SJCRH30 (cell line): ENCODE data around the gene LGR6. TPM values are rescaled to one million over a fixed set of nuclear protein-coding genes. Genes with fewer than 3 reads are reported as not detected.

Experiments used
- DNase-seq, 2 experiments: peaks; one replicate each; pipeline ENCODE4 v3.0.0-alpha.2; 2015 to 2020
- H3K27ac ChIP-seq: fragments of 250-450 bp; sonication (Bioruptor Pico); 2 replicates; pipeline ENCODE4 v1.5.1; 2020; ENCODE audit warnings: mild to moderate bottlenecking, moderate library complexity
- H3K27me3 ChIP-seq: fragments of 250-450 bp; sonication (Bioruptor Pico); 2 replicates; pipeline ENCODE4 v1.5.1; 2020; ENCODE audit warnings: mild to moderate bottlenecking, moderate library complexity
- H3K36me3 ChIP-seq: fragments of 250-450 bp; sonication (Bioruptor Pico); 2 replicates; pipeline ENCODE4 v1.5.1; 2020; ENCODE audit warnings: mild to moderate bottlenecking, moderate library complexity
- H3K4me1 ChIP-seq: fragments of 250-450 bp; sonication (Bioruptor Pico); 2 replicates; pipeline ENCODE4 v1.5.1; 2020; ENCODE audit warnings: mild to moderate bottlenecking, moderate library complexity
- H3K4me3 ChIP-seq: fragments of 250-450 bp; sonication (Bioruptor Pico); 2 replicates; pipeline ENCODE4 v1.5.1; 2020; ENCODE audit warnings: mild to moderate bottlenecking, moderate library complexity
- H3K9me3 ChIP-seq: fragments of 250-450 bp; sonication (Bioruptor Pico); replicated peaks from 2 replicates; pipeline ENCODE4 v1.5.1; 2020; ENCODE audit warnings: mild to moderate bottlenecking, moderate library complexity
- total RNA-seq: library from RNA; depleted of rRNA; stranded (reverse); fragments of >200 nt; shearing (Covaris generic); gene quantifications from 2 replicates; pipeline ENCODE4 v1.2.3, GENCODE V29; 2014

The LGR6 gene
- total RNA-seq, 1 experiment from 2014 or later, result not detected

DNA sequence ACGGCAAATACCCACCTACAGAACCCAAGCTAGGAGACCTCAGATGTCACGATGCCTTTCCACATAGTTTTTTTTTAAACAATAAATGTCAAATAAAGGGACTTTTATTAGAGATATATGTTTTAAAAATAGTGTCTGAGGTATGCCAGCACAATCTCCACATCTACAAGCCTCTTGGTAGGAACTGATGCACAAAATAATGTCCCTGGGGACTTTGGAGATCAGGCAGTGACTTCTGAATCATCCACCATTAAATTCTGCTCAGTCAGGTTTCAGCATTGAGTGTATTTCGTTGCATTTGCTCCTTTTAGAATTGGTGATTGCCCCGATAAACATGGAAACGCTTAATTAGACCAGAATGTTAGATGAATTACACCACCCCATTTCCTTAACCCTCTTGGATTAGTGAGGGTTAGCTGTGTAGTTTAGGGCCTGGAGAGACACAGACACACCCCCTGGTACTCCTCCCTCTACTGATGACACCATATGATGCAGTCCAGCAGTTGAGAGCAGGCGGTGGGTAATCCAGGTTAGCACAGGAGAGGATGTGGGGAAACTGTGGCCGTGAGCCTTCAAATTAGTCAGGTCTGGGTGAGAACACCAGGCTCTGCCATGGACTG is 33.6 kb downstream of the LGR6 start:
- DNase-seq, result no peak
- Histone ChIP-seq H3K4me1 (no peaks in the 10 kb centered on the region), H3K27me3 (peaks cover 13% of the 10 kb centered on the region), H3K4me3 (no peak overlapping the region), H3K9me3 (no peaks in the 10 kb centered on the region), H3K36me3 (no peaks in the 10 kb centered on the region), H3K27ac (no peak overlapping the region)

DNA sequence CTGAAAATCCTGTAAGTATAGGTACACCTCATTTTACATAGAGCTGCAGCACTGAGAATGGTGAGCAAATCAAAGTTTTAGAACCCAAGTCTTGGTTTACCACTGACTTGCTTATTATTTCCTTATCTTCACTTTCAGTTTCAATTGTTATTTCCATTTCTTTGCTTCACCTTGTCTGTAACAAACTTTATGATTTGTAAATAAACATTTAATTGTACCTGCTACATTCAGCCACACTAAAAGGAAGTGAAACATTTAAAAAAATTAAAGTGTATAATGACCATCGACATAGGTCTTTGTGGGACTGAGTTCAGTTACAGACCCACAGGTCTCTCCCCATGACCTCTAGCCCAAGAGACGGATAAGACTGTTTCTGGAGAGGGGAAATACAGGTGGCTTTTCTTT is 34.4 kb downstream of the LGR6 start:
- H3K27me3 ChIP-seq, result peaks cover 8% of the 10 kb centered on the region
- DNase-seq, result no peak
- no peak overlapping the region for H3K4me3 ChIP-seq
- H3K27ac ChIP-seq, result no peak overlapping the region
- no peaks in the 10 kb centered on the region for H3K4me1 ChIP-seq
- no peaks in the 10 kb centered on the region for H3K36me3 ChIP-seq
- no peaks in the 10 kb centered on the region for H3K9me3 ChIP-seq

DNA sequence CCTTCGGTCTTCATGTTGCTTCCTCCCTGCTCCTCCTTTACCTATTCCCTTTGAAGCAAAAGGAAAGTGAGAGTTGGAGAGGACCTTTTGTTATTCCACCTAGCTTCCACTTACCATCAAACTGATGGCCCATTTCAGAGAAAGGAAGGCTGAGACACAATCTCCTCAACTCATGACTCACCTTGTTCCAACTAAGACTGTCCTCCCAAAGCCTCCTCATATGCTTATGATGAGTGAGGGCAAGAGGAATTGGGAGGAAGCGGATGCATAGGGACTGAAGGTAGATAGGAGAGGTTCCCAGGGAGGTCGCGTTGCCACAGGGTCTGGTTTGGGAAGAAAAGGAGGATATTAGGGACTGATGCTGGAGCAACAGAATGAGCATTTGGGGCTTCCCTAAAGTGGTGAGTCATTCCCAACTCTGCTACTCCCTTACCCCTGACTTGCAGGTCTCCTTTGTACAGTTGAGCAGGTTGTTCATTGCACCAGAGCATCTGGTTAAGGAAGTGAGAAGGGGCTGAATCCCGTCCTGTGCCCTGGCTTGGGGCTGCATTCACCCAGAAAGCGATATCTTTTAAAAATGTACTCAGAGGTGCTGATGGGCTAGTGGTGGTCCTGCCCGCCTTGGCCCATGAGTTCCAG is 35.0 kb downstream of the LGR6 start:
- no peak overlapping the region for H3K27ac ChIP-seq
- no peaks in the 10 kb centered on the region for H3K36me3 ChIP-seq
- no peak overlapping the region for H3K4me3 ChIP-seq
- no peaks in the 10 kb centered on the region for H3K9me3 ChIP-seq
- H3K4me1 ChIP-seq, result no peaks in the 10 kb centered on the region
- no peak for DNase-seq
- H3K27me3 ChIP-seq, result peaks cover 7% of the 10 kb centered on the region

DNA sequence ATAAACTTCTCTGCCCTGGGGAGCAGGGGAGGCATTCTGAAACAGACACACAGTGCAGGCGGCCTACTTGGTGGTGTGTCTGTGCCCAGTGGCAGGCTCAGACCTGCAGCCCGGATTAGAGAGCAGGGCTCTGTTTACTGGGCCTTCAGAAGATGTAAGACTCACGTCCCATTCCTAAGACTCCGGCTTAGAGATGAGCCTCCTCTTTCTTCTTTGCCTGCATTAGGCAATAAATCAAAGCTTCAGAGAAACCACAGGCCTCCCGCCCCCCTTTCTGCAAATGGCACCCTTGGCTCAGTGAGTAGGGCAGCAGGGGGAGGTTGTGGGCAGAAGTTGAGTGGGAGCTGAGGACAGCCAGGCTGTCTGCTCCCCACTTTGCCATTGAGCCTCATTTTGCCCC is 35.8 kb downstream of the LGR6 start:
- H3K4me1 ChIP-seq, result no peaks in the 10 kb centered on the region
- no peaks in the 10 kb centered on the region for H3K36me3 ChIP-seq
- no peak overlapping the region for H3K27ac ChIP-seq
- H3K4me3 ChIP-seq, result no peak overlapping the region
- peaks cover 7% of the 10 kb centered on the region for H3K27me3 ChIP-seq
- DNase-seq, result no peak
- no peaks in the 10 kb centered on the region for H3K9me3 ChIP-seq

DNA sequence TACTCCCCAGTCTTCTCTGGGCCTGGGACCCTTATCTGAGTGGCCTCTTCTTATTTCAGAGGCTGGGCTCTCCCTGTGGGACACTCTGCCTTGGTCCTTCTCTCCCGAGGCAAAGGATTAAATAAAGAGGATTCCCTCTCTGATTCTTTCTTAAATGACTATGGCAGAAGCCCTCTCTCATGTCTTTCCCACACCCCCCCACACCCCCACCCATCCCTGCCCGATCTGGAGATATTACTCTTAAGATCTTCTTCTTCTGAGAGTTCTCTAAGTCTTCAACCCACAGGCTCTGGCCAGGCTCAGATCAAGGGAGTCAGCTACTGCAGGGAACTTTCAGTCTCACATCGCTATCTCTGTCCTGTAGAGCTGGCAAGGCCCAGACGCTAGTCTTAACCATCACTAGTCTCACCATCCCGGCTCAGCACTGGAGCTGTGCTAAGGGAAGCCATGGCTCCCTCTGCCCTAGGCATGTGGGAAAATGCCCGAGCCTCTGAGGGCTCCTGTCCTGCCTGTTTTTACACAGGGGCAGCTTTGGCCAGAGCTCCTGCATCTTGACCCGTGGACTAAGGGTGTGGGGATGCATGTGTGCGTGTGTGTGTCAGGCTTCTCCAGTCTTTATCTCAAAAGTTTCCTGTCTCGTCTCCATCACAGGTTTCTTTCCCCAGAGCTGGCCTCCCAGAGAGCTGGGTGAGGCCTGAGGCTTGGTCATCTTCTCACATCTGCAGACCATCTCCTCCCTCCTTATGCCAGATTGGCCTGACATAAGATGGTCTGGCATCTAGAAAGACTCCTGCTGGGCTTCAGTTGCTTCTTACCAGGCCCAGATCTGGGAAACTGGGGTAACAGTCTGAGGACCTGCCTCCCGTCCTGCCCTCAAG is 36.7 kb downstream of the LGR6 start:
- peaks cover 7% of the 10 kb centered on the region for H3K27me3 ChIP-seq
- H3K9me3 ChIP-seq, result no peaks in the 10 kb centered on the region
- H3K36me3 ChIP-seq, result no peaks in the 10 kb centered on the region
- no peak overlapping the region for H3K4me3 ChIP-seq
- DNase-seq, result no peak
- no peak overlapping the region for H3K27ac ChIP-seq
- H3K4me1 ChIP-seq, result peaks cover 3% of the 10 kb centered on the region; the same call in 1 of the 2 replicates

DNA sequence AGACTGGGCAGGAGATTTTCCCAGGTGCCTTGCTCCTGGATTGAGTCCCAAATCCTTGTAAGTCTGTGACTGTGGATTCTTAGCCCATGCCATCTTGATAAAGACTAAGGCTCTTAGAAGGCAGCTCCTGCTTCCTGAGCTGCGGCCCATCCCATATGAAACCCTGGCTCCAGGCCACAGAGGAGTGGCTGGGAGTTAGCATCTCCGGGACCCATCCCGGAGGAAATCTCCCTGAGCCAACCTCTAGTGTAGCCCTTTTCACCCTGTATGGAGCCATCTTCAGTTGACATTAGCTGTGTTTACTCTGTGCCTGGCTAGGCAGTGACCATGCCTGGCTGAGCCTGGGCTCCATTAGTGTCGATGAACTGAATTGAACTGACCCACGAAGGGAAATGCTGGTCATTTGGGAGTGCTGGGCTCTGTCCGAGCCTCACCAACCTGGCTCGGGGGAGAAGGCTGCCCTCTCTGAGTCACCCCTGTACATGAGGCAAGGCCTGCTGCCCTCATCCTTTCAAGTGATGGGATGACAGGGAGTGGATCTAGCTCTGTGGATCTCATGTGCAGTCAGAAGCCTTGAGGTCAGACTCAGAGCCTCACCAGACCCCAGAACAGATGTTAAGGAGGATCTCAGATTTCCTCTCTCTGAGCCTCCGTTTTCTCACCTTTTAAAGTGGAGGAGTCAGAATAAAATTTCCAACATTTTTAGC is 37.5 kb downstream of the LGR6 start:
- Histone ChIP-seq H3K27ac (no peak overlapping the region), H3K36me3 (no peaks in the 10 kb centered on the region), H3K4me3 (no peak overlapping the region), H3K4me1 (peaks cover 8% of the 10 kb centered on the region; the same call in 1 of the 2 replicates), H3K9me3 (no peaks in the 10 kb centered on the region), H3K27me3 (peaks cover 7% of the 10 kb centered on the region)
- no peak for DNase-seq

DNA sequence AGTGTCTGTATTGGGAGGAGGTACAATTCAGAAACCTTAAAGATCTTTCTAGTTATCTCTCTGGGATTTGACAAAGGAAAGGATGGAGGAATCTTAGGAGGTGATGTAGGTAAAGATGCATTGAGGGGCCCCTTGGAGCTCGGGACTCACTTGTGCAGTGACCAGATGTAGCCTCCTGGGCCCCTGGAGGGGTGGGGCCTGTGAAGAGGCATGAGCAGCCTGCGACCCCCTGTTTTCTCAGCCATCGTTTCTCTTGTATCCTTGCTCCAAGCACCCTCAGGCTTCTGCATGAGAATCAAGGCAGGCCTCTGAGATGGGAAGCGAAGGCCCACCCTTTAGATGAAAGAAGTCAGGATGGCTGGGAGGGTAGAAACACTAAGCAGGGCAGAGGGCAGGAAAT is 39.6 kb downstream of the LGR6 start:
- H3K27ac ChIP-seq, result no peak overlapping the region
- peaks cover 15% of the 10 kb centered on the region for H3K4me1 ChIP-seq
- no peak overlapping the region for H3K4me3 ChIP-seq
- no peaks in the 10 kb centered on the region for H3K36me3 ChIP-seq
- peaks cover 6% of the 10 kb centered on the region for H3K27me3 ChIP-seq
- no peak for DNase-seq
- H3K9me3 ChIP-seq, result no peaks in the 10 kb centered on the region

DNA sequence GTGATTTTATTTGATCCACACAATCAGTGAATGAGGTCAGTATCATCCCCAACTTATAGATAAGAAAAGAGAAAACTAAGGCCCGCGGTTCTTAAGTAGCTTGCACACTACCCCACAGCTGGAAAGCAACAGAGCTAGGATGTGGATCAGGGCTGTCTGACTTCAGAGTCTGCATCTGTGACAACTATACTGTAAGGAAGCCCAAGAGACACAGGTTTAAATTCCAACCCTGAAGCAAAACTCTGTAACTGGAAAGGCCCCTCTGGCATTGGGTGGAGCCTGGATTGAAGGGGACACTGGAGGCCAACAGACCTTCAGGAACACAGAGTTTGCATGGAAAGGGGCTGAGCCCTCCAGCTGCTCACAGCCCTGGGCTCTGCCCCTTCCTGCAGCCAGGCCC is 40.2 kb downstream of the LGR6 start:
- DNase-seq, result no peak
- Histone ChIP-seq H3K27ac (no peak overlapping the region), H3K9me3 (no peaks in the 10 kb centered on the region), H3K4me1 (peaks cover 15% of the 10 kb centered on the region), H3K36me3 (no peaks in the 10 kb centered on the region), H3K4me3 (no peak overlapping the region), H3K27me3 (peaks cover under 1% of the 10 kb centered on the region)

DNA sequence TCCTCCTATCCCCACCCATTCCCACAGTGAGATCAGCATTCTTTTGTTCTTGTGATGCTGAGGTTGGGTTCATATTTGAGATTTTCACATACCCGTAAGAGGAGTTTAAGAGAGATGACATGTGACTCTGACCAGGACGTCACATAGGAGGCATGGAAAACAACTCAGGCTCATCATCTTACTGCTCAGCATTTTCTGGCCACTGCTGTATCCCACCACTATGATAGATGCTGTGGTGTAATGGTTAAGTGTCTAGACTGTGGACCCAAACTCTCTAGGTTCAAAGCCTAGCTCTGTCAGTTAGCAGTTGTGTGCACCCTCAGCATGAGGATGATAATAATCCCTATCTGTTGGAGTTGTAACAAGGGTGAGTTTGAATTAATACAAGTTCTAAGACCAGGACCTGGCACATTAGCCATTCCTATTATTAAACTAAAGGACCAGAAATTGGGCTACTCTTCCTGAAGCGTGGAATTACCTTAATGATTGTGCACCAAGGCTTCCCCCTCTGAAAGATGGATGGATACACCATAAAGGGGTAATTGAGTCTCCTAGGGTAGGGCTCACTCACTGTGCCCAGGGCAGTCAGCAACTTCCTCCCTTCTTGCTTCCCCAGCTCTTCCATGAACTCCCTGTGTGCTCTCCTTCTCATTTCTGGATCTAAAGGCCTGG is 40.9 kb downstream of the LGR6 start:
- H3K27me3 ChIP-seq, result peaks cover 2% of the 10 kb centered on the region
- no peaks in the 10 kb centered on the region for H3K9me3 ChIP-seq
- peaks cover 15% of the 10 kb centered on the region for H3K4me1 ChIP-seq
- no peaks in the 10 kb centered on the region for H3K36me3 ChIP-seq
- H3K4me3 ChIP-seq, result no peak overlapping the region
- DNase-seq, result no peak
- no peak overlapping the region for H3K27ac ChIP-seq

DNA sequence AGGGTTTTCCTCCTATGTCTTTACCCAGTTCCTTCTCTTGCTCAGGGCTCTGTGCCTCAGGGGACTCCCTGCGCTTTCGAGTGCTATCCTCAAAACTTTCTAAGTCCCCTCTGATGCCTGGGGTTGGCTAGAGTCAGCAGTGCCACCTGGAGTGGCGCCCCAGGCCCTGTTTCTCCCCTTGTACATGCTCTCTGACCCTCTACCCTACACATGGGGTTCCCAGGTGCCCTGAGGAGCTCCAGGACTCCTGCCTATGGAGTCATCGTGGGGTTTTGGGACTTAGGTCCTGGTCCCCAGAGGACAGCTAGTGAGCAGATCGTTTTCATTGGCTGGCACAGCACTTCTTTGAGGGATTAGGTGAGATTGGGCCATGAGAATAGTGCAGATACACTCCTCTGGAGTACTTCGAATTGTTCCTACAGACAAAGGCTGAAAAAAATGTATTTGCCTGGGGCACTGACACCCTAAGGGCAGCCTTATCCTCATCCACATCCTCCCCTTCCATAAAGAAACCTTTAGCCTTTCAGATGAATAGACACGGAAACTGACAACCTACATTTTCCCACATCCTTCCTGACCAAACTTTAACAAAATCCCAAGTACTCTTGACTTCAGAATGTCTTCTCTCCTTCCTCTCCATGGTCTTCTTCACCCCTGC is 41.5 kb downstream of the LGR6 start:
- Histone ChIP-seq H3K27me3 (peaks cover 6% of the 10 kb centered on the region), H3K36me3 (no peaks in the 10 kb centered on the region), H3K27ac (no peak overlapping the region), H3K9me3 (no peaks in the 10 kb centered on the region), H3K4me1 (peaks cover 15% of the 10 kb centered on the region), H3K4me3 (no peak overlapping the region)
- DNase-seq, result no peak

DNA sequence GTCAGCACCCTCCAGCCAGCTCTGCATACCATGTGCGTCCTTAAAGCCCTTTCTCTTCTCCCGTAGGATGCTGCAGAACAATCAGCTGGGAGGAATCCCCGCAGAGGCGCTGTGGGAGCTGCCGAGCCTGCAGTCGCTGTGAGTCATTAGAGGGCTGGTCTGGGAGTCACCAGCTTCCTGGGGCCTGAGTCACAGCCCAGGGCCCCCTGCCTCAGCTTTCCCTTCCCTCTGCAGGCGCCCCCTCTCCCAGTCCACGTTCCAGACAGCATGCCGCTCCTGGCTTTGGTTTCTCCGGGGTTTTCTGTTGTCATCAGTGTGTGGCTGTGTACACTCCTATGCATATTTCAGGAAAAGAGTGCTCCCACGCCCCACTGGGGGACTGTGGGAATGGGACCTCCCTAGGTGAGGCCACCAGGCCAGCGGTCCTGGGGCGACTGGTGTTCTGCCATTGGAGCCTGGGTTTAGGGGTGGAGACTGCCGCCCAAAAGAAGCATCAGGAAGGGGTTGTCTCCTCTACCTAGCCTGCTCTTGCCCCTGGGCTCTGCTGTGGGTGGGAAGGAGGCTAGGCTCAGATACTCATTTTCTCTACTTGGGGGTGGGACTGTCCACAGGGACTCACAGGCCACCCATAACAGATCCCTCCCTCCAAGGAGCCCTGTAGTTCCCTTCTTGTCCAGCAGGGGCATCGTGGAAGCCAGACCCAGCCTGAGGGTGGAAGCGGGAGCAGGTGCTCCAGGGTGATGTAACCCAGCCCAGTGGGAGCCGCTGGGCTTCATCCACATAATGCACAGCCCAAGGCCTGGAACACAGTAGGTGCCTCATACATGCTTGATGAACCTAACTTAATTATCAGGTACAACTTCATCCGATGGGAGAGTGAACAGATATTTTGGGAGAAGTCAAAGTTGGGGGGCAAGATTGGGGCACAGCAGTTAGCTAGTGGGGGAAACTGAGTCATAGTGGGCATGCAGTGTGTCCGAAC is 42.5 kb downstream of the LGR6 start:
- peak overlapping the region; percentile 18 for H3K4me3 ChIP-seq

DNA sequence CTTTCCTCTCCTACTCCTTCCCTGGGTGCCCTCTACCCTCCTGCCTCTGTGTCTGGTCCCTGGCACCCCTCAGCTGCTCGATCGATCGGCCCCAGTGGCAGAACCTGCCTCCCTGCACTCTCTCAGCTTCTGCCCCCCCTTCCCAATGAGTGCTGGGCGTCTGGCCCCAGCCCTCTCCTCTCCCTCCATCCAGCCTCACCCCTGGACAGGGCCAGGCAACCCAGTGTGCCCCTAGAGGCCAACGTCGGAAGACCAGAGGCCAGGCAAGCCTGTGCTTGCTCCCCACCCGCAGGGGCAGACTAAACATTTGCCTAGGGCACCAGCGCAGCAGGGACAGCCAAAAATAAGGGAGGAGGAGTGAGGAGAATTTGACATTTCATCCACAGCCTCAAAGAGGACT is 43.5 kb downstream of the LGR6 start:
- no peak overlapping the region for H3K27ac ChIP-seq
- H3K4me1 ChIP-seq, result peaks cover 15% of the 10 kb centered on the region
- peaks cover 6% of the 10 kb centered on the region for H3K27me3 ChIP-seq
- peak; percentile 55 to 61 for DNase-seq
- no peak overlapping the region for H3K4me3 ChIP-seq
- no peaks in the 10 kb centered on the region for H3K36me3 ChIP-seq
- H3K9me3 ChIP-seq, result no peaks in the 10 kb centered on the region

More for the DNA sequence above, 42.5 kb downstream of the LGR6 start:
- Histone ChIP-seq H3K4me1 (peaks cover 15% of the 10 kb centered on the region), H3K9me3 (no peaks in the 10 kb centered on the region), H3K36me3 (no peaks in the 10 kb centered on the region), H3K27ac (peak overlapping the region; percentile 36), H3K27me3 (peaks cover 6% of the 10 kb centered on the region)
- DNase-seq, result peak; percentile 88 to 92

DNA sequence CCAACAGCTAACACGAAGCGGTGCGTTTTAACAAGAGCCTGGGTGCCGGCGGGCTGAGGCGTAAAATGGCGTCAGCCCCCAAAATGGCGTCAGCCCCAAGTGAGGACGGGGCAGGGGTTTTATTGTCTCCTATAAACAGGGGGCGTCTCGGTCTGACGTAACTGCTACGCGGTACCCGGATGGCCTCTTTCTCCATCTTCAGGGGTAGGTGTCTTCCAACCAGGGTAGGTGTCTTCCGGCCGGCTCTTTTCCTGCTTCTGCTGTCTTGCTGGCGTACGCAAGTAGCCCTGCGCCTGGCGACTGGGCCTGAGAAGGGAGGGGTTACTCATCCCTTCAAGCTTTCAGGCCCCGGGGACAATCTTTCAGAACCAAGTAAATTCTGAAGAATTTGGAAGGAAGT is 45.3 kb downstream of the LGR6 start:
- peaks cover 15% of the 10 kb centered on the region for H3K4me1 ChIP-seq
- H3K36me3 ChIP-seq, result no peaks in the 10 kb centered on the region
- peaks cover 6% of the 10 kb centered on the region for H3K27me3 ChIP-seq
- no peak overlapping the region for H3K4me3 ChIP-seq
- no peak overlapping the region for H3K27ac ChIP-seq
- no peaks in the 10 kb centered on the region for H3K9me3 ChIP-seq
- DNase-seq, result no peak
